LoVo (cell line): ENCODE measurements around the gene PLEKHD1.

Experiments
- DNase-seq: peaks from one replicate; pipeline ENCODE4 v3.0.0-alpha.2; 2016; ENCODE audit warnings: low spot score

PLEKHD1 gene

DNA sequence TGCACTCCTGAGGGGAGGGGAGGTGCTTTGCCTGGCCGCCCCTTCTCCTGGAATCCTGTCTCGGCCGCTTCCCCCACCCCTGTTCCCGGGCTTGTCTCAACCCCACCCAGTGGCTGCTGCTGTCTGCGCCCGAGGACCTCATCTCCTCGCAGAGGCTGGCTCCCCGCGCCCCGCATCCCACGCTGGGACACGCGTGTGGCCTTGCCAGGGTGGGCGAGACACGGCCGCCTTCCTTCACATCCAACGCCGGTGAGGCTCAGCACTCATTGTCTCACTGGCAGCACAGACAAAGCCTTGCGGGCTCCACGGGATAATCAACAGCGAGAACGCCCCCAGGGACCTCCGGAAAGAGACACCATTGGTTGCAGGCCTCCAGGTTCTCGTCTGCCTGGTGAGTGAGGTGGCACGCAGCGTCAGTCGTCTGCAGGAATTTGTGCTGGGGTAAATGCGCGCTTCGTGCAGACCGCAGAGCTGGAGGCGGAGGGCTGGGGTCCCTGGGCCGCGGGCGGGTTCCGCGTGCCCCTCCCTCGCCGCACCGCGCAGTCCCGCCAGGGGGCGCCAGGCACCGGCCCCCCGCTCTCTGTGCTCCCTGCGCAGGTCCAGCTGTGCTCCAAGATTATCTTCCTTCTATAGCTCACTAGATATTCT, 63.3 kb downstream of the PLEKHD1 start:
- no peak for DNase-seq

GRCh38 chr14:69548566-69548965, 64.0 kb downstream of the PLEKHD1 start:
- no peak for DNase-seq

GRCh38 chr14:69551511-69551910, 67.0 kb downstream of the PLEKHD1 start:
- no peak for DNase-seq

DNA sequence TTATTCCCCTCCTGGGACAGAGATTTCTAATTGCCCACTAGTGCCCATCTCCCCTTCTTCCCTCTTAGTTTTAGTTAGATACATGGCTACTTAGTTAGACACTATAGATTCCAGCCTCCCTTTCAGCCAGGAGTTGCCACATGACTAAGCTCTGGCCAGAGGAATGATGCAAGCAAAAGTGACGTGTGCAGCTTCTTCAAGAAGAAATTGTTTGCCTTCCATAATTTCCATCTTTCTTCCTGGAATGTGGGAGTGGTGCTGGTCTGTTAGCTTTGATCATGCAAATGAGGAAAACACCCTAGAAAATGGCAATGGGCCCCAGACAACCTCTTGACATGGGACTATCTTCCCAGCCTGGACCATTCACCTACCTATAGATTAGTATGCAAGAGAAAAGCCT, 68.7 kb downstream of the PLEKHD1 start:
- DNase-seq: no peak

DNA sequence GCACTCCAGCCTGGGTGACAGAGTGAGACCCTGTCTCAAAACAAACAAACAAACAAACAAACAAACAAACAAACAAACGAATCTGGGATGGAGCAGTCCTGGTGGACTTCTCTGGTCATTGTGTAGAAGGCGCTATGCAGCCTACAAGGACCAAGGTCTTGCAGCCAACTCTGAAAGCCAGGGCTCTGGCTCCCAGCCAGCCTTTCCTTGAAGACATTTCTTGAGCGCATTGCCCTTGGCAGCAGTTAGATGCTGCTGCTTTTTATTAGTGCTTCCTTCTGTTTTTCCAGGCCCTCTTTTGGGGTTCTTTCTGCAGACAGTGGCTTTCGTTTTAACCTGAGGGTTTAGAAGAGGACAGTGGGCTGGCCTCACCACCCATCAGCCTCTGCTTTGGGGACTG, 70.0 kb downstream of the PLEKHD1 start:
- no peak for DNase-seq

- DNase-seq: no peak
These were observed 74.2 kb downstream of the PLEKHD1 start for GRCh38 chr14:69558774-69559173.

DNA sequence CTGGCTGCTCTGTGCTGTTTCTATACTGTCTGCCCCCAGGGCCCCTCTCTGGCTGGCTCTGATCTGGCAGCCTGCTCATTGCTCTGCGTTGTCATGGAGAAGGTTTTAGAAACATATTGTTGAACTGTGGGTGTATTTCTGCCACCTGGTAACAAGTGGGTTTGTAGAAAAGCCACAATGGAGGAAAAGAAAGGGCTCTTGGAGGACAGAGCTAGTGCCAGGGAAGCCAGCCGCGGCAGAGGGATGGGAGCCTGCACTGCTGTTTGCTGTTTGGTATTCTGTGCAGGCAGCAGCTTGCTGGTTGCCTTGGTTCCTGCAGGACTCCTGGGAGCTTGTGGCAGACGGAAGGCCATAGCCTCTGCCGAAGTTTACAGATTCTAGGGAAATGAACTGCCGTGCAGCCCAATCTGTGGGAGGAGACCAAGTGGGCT, 75.1 kb downstream of the PLEKHD1 start:
- DNase-seq: no peak

- no peak for DNase-seq
These were observed 76.3 kb downstream of the PLEKHD1 start for GRCh38 chr14:69560826-69561225.

DNA sequence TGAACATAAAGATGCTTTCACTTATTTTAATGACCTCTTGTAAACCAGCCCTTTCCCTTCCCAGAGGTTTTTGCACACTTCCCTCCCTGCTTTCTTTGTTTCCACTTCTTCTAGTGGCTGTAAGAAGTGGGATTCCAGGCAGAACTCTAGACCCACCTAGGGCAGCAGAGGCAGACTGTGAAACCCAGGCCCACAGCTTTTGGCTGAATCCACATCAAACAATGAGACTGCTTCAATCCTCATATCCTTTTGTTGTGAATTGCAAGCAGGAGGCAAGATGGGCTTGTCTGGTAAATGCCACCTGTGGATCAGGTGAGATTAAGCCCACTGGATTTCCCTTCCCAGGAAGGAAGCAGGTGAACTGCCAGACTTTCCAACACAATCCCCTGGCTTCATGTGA, 77.4 kb downstream of the PLEKHD1 start:
- no peak for DNase-seq

- no peak for DNase-seq
These were observed 83.0 kb downstream of the PLEKHD1 start for GRCh38 chr14:69567563-69567962.

GRCh38 chr14:69569859-69570258, 85.3 kb downstream of the PLEKHD1 start:
- no peak for DNase-seq

DNA sequence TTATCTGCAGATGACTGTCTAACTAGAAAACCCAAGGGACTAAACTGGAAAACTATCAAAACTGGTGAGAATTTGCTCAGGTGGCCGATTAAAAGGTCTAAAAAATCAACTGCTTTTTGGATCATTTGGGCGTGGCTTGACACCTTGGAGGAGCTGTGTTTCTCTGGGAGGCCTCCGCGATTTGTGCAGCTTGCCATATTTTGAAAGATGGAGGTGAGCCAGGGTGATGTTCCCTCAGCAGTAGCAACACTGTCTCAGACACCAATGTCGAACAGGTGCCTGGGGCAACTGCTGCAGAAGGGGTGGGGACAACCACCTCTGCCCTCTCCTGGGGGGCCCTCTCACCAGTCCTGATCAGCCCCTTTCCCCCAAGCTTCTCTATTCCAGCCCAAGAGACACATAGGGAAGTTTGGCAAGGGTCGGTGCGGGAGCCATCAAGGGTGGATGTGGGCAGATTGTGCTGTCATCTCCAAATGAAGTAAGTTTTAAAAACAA, 86.4 kb downstream of the PLEKHD1 start:
- no peak for DNase-seq

GRCh38 chr14:69571449-69572029, 87.0 kb downstream of the PLEKHD1 start:
- no peak for DNase-seq

DNA sequence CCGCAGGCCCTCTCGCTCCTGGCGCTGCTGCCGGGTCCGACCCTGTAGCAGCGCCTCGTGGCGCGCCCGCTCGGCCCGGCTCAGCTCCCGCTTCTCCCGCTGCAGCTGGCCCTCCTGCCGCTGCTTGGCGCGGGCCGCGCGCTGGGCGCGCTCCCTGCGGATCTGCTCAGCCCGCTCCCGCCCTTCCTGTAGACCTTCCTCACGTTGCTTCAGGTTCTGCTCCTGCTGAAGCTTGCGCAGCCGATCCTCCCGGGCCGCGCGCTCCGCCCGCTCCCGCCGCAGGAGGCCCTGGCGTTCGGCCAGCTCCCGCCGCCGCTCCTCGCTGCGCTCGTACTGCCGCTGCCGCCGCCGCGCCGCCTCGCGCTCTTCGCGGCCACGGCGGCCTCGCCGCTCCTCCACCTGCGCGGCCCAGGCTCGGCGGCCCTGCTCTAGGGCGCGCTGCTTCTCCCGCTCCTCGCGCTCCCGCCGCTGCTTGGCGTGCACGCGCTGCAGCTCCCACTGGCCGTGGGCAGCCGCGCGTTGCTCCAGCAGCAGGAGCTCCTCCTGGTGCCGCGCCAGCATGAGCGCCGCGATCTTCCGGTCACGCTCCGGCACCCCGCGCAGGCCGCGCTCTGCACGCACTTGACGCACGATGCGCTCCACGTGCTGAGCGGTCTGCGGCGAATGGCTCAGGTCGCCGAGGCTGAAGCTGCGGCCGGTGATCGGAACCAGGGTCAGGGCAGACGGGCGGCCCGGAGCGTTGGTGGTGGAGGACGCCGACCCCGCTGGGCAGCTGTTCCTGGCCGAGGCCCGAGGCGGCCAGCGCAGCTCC, 87.7 kb downstream of the PLEKHD1 start:
- peak; percentile 49 for DNase-seq

- no peak for DNase-seq
These were observed 88.3 kb downstream of the PLEKHD1 start for GRCh38 chr14:69572841-69573135.

GRCh38 chr14:69573205-69573830, 88.8 kb downstream of the PLEKHD1 start:
- DNase-seq: no peak

DNA sequence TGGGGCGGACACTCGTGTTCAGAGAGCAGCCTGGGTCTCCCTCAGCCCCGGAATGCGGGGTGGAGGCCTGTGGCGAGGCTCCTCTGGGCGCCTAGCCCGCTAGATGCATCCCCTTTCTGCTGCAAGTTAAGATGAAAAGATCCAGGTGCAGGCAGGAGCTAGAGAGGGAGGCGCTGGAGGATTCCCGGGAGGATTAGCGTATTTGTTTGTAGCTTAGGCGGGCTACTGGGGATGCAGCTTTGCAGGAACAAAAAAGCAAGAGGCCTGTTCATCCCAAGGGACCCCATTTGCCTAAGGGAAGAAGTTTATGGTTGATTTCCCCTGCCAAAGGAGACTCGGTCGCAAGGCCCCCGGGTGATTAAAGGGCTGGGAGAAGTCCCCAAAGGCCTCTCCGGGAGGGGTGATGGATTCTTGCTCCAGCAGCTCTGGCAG, 89.3 kb downstream of the PLEKHD1 start:
- no peak for DNase-seq

DNA sequence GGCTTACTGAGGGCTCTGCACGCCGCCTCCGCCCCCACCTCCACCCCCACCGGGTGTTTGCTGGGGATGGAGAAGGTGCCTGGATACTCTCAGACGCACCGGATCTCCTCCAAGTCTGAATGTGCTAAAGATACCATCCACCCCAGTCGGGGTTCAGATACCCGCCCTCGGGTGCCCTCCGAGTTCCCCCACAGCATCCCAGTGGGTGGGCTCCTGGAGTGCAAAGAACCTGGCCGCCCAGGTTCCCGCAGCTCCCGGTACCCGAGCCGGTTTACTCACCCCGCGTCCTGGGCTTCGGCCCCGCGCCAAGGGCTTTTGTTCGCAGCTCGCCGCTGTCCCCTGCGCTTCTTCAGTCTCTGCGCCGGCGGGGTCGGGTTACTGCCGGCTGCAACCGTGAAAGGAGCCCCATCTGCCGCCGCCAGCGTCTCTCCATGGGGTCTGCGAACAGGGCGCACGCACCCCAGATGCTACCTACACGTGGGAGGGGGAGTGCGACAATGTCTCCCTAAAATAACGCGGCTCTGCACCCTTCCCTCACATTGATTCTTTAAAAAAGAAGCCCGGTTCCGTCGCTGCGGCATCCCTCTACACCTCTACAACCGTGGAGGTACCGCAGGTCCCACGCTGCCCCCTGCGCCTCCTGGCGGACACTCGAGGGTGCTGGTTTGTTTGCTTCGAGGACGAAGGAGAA, 89.9 kb downstream of the PLEKHD1 start, which contains the start of gene CCDC177:
Gene CCDC177, minus strand, starts transcription at position 609 of the 691 bp plus-strand sequence. CDS start 1,249 bp downstream, outside the sequence.
- DNase-seq: peak; percentile 39

DNA sequence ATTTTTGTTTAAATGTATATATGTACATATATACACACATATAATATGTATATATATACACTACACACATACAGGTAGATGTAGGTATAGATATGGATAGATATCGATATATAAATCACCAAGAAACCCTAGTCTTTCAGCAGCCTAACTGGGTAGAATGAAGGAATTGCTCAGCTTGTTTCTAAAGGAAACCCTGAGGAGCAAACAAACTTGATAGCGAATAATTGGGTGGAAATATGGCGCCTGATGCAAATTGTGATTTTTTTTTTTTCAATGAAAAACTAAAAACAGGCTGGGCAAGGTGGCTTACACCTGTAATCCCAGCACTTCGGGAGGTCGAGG, 90.4 kb downstream of the PLEKHD1 start:
- no peak for DNase-seq

DNA sequence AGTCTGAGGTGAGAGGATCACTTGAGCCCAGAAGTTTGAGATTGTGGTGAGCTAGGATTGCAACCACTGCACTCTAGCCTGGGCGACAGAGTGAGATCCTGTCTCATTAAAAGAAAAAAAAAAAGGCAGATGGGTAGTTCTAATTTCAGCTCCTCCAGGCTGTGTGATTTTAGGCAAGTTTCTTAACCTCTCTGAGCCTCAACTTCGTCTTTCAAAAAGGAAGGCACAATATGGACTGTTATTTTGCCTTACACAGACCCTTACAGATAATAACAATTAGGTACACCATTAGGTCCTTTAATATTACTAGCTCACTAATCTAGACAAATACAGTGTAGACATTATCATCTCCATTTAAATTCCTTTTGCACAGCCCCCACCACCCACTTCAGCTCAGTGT, 94.9 kb downstream of the PLEKHD1 start:
- no peak for DNase-seq

DNA sequence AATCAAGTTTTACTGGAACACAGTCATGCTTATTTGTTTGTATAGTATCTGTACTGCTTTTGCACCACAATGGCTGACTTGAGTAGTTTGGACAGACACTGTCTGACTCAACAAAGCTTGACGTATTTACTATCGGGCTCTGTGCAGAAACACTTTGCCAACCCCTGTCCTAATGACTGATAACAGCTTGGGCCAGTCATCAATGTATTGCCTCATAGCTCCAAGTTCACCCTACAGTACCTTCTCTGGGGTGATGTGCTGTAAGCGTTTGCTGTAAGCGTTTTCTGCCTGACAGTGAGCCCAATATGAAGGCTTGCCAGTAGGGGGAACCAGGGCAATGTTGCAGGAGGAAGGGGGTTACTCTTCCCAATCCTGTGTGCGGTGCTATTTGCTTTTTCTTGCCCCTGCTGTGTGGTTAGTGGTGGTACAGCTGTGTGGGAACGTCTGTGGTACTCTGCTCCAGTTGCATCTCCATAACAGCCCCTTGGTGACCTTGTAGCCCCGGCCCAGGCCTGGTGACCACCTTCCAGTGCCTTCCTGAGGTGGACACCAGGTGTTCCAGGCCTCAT, 95.6 kb downstream of the PLEKHD1 start:
- DNase-seq: no peak
